GM19240 (cell line): ENCODE results near the gene GDI2.
"Not testable (repeated sequence)": the region's sequence is repeated elsewhere in the genome, so short reads cannot be mapped to it uniquely, and the experiment has no call there.

Source experiments
- DNase-seq: peaks from one replicate; pipeline ENCODE4 v3.0.0; 2011; ENCODE audit warnings: low spot score; ENCODE audit not compliant: insufficient read length

Gene GDI2

GRCh38 chr10:5813341-5814109 lies at the start of gene GDI2:
Gene GDI2, minus strand, starts transcription at chr10:5813434. Its CDS starts 176 bp downstream, at chr10:5813258.
- DNase-seq, result peak; percentile 61

- DNase-seq, result peak; percentile 82
Measured at GRCh38 chr10:5862360-5862961, 49.2 kb upstream of the GDI2 start.

DNA sequence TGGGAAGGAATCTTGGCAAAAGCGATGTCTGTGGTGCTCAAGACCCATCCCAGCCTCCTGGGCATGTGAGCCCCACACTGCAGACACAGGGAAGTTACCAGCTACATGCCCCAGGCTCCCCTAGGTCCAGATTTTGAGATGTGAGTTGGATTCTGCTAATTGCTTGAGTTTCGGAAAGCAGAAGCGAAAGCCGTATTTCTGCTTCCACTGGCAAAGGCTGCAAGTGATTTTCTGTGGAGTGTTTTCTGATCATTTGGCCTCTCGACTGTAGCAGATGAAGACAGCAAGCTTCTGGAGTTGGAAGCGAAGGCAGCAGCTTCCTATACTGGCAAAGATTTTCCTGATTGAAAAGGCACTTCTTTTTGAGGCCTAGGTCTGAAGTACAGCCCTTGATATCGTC lies 46.8 kb upstream of the GDI2 start:
- DNase-seq, result no peak

DNA sequence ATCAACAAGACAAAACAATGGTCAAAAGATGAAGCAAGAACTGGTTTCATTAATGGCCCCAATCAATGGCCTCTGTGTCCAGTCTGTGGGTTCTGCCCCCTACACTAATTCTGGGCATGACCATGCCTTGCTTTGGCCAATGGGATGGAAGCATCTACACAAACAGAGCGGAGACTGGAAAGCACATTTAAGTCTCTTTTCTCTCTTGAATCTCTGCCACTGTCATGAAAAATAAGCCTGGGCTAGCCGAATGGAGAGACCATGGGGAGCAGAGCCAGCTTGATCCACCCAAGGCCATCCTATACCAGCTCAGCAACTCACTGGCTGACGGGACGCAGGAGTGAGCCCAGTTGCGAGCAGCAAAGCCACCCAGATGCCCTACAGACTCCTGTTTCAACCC lies 45.6 kb upstream of the GDI2 start:
- DNase-seq, result no peak

GRCh38 chr10:5856701-5857004 lies 43.4 kb upstream of the GDI2 start:
- no peak for DNase-seq

DNA sequence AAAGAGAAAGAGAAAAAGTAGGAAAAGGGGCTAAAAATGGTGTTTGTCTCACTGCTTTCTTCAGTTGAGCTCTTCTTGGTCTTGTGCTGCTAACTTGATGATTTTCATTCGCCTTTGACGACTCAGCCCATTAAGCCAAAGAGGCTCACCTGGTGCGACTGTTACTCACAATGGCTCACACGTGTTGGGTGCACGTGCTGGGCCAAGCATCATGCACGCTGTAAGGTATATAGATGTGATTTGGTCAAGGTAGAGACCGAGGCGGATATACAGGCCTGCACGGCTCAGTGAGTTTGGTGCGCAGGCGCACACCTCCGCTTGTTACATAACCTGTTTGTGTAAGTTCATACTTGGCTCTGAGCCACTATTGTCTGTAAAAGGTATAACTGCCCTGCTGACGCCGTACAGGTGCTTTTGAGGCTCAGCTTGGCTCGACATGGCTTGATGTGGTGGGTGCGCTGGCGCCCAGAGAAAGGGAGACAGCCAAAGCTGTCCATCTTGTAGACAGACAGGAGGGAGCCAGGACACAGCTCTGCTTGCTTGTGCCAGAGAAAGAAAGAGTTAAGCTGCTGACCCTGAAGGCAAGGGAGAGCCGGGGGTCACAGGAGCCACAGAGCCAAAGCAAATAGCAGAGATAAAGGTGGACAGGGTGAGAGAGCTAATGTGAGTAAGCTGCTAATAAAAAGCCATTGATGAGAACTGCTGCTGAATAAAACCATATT lies 42.9 kb upstream of the GDI2 start:
- no peak for DNase-seq

DNA sequence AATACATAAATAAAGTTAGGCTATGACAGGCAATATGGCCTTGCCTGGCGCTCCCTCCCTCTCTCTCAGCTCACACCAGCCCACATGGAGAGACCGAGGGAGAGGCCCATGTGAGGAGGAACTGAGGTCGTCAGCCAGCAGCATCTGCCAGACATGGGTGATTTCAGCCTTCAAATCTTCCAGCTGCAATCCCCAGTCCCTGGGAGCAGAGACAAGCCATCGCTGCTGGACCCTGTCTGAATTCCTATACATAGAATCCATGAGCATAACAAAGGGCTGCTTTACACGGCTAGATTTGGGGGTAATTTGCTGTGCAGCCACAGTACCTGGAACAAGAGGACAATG lies 40.9 kb upstream of the GDI2 start:
- DNase-seq, result no peak

DNA sequence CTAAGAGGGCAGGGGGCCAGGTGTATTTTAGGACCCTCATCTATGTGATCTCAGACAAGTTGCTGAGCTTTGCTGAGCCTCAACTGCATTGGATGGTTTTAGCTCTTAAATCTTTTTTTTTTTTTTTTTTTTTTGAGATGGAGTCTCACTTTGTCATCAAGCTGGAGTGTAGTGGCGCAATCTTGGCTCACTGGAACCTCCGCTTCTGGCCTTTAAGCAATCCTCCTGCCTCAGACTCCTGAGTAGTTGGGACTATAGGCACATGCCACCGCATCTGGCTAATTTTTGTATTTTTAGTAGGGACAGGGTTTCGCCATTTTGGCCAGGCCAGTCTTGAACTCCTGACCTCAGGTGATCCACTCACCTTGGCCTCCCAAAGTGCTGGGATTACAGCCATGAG lies 33.4 kb upstream of the GDI2 start:
- not testable (repeated sequence) for DNase-seq

GRCh38 chr10:5844345-5845055 lies 31.3 kb upstream of the GDI2 start:
- DNase-seq, result no peak

DNA sequence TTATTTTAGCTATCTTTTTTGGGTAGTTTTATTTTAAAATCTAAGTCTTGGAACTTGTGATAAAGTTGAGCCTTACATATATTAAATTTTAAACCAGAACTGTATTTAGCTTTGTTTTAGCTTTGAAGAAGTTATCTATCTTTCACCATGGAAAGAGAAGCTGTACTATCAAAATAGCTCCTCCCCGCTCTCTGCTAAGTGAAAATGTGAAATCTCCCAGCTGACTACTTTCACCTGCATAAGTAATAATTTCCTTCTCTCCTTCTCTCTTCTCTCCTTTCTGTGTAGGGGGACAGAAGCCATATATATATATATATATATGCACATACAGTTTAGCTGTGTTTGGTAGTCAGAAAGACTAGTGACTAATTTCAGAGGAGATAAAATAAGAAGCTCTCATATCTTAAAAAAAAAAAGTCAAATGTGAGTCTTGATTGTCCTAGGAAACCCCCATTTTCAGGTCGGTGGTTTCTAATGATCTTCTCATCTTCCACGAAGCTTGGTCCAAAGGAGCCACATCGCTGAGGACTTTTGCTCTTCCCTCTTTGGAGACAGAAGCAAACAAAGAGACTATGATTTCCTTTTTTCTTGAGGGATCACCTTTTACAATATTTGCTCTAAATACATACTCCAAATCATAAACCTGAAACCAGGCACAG lies 30.6 kb upstream of the GDI2 start:
- no peak for DNase-seq

- DNase-seq, result no peak
Measured at GRCh38 chr10:5841965-5842364, 28.7 kb upstream of the GDI2 start.

- peak; percentile 64 for DNase-seq
Measured at GRCh38 chr10:5840314-5841307, 27.4 kb upstream of the GDI2 start.

- DNase-seq, result not testable (repeated sequence)
Measured at GRCh38 chr10:5836181-5836580, 22.9 kb upstream of the GDI2 start.

DNA sequence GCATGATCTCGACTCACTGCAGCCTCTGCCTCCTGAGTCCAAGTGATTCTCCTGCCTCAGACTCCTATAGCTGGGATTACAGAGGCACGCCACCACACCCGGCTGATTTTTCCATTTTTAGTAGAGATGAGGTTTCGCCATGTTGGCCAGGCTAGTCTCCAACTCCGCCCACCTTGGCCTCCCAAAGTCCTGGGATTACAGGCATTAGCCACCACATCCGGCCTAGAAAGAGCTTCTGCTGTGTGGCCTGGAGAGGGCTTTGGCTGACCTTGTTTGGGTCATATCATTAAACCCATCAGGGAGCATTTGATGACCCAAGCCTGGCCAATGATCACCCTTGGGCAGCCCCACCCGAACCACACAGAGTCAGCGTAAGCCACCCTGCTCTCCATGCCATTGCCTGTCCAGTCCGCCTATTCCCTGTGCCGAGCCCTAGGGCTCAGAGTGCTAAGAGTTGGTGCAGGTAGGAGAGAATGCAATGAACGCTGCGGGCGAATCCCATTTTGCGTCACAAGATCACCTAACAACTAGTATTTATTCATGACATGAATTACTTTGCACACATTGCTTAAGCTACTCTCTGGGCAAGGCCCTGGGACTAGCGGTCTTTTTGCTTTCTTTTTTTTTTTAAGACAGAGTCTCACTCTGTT lies 22.3 kb upstream of the GDI2 start:
- DNase-seq, result no peak

DNA sequence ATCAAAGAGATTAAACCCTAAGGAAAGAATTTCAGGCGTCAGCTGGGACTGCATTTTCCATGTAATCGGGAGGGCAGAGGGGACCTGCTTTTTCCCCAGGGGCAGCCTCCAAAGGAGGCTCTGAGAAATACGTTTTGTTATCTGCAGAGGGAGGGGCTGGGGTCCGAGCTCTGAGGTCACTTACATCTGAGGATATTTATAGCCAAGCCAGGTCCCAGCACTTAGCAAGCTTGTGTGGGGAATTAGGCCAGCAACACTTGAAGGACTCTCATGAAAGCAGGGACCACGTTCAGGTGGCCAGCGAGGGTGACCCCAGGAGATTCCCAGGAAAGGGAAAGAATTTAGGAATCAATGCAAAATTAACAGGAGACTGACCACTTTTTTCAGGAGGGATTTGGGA lies 20.6 kb upstream of the GDI2 start:
- DNase-seq, result no peak

DNA sequence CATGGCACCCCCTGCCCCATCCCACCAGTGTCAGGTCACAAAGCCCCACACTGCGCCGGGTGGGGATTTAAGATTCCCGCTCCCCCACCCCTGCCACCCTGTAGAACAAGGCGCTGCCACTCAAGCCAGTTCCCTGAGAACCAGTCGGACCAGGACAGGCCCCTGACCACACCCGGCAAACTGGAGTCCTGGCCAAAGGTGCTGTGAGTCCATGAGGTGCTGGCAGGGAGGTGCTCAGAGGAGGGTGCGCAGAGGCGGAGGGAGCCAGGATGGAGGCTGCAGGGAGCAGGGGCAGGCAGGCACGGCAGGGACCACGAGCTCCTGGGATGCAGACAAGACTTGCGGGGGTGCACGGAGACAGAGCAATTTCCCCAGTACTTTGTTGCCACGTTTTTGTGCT lies 19.7 kb upstream of the GDI2 start:
- DNase-seq, result no peak

DNA sequence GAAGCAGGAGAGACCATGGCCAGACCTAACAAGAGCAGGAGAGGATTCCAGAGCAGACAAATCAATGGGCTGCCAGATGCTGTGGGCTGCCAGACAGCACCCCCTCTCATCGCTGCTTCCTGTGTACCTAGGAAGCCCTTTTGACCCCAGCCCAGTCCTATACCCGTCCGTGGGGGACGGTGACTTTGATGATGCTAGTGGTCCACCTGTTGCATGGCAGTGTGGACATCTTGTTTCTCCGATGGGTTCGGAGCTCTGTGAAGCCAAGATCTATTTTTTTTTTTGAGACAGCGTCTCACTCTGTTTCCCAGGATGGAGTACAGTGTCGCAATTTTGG lies 18.2 kb upstream of the GDI2 start:
- no peak for DNase-seq

- DNase-seq, result no peak
Measured at GRCh38 chr10:5830629-5831445, 17.6 kb upstream of the GDI2 start.

- no peak for DNase-seq
Measured at GRCh38 chr10:5829267-5829666, 16.0 kb upstream of the GDI2 start.
